ENCODE measurements around the gene SCGB2A2.

- TF ChIP-seq POLR2A (IDR thresholded peaks at IDR 0.05) (no peak), CTCF (IDR thresholded peaks at IDR 0.05) (no peak), EP300 (IDR thresholded peaks at IDR 0.05) (no peak), POLR2AphosphoS5 (IDR thresholded peaks at IDR 0.05) (no peak)
Observed at GRCh38 chr11:62267576-62267975, 2.4 kb upstream of the SCGB2A2 start.
